HG02610 (cell line): Measurements from ENCODE around the gene ZNF358.

Experiments
- ATAC-seq: cut with Tn5 transposase; IDR thresholded peaks from one replicate; pipeline ENCODE4 v1.9.1; 2021; ENCODE audit warnings: mild to moderate bottlenecking, moderate library complexity; ENCODE audit not compliant: unreplicated experiment

The ZNF358 gene

DNA sequence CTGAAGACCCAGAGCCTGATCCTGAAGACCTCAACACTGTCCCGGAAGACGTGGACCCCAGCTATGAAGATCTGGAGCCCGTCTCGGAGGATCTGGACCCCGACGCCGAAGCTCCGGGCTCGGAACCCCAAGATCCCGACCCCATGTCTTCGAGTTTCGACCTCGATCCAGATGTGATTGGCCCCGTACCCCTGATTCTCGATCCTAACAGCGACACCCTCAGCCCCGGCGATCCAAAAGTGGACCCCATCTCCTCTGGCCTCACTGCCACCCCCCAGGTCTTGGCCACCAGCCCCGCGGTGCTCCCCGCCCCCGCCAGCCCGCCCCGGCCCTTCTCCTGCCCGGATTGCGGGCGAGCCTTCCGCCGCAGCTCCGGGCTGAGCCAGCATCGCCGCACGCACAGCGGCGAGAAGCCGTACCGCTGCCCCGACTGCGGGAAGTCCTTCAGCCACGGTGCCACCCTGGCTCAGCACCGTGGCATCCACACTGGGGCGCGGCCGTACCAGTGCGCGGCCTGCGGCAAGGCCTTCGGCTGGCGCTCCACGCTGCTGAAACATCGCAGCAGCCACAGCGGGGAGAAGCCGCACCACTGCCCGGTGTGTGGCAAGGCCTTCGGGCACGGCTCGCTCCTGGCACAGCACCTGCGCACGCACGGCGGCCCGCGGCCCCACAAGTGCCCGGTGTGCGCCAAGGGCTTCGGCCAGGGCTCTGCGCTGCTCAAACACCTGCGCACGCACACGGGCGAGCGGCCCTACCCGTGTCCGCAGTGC lies 3.6 kb downstream of the ZNF358 start:
- ATAC-seq, result no peak

DNA sequence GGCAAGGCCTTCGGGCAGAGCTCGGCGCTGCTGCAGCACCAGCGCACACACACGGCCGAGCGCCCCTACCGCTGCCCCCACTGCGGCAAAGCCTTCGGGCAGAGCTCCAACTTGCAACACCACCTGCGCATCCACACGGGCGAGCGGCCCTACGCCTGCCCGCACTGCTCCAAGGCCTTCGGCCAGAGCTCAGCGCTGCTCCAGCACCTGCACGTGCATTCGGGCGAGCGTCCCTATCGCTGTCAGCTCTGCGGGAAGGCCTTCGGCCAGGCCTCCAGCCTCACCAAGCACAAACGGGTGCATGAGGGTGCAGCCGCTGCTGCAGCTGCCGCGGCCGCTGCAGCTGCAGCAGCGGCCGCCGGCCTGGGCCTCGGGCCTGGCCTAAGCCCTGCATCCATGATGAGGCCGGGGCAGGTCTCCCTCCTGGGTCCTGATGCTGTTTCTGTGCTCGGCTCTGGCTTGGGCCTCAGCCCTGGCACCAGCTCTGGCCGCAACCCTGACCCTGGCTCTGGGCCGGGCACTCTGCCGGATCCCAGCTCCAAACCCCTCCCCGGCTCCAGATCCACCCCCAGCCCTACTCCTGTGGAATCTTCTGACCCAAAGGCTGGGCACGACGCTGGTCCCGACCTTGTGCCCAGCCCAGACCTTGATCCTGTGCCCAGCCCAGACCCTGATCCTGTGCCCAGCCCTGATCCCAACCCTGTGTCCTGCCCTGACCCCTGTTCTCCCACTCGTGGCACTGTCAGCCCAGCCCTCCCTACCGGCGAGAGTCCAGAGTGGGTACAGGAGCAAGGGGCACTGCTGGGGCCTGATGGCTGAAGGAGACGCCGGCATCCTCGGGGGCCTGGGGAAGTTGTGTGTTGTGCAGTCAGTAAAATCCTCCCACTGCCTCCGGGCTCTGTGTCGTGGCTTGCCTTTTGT lies 4.5 kb downstream of the ZNF358 start:
- no peak for ATAC-seq

DNA sequence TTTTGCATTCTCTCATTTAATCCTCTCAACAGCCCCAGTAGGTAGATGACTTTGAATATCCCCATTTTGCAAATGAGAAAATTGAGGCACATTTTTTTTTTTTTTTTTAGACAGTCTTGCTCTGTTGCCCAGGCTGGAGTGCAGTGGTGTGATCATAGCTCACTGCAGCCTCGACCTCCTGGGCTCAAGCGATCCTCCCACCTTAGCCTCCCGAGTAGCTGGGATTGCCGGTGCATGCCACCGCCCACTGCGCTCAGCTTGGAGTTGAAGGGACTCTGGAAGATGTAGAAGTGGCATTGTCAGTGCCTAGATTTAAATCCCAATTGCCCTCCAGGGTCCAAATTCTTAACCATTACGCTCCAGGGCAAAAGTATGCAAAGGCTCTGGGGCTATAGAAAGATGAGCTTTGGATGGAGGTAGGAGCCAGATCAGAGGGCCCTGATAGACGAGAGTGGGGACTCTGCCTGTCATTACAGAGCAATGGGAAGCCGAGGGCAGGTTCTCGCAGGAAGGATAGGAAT lies 5.7 kb downstream of the ZNF358 start:
- ATAC-seq, result no peak

DNA sequence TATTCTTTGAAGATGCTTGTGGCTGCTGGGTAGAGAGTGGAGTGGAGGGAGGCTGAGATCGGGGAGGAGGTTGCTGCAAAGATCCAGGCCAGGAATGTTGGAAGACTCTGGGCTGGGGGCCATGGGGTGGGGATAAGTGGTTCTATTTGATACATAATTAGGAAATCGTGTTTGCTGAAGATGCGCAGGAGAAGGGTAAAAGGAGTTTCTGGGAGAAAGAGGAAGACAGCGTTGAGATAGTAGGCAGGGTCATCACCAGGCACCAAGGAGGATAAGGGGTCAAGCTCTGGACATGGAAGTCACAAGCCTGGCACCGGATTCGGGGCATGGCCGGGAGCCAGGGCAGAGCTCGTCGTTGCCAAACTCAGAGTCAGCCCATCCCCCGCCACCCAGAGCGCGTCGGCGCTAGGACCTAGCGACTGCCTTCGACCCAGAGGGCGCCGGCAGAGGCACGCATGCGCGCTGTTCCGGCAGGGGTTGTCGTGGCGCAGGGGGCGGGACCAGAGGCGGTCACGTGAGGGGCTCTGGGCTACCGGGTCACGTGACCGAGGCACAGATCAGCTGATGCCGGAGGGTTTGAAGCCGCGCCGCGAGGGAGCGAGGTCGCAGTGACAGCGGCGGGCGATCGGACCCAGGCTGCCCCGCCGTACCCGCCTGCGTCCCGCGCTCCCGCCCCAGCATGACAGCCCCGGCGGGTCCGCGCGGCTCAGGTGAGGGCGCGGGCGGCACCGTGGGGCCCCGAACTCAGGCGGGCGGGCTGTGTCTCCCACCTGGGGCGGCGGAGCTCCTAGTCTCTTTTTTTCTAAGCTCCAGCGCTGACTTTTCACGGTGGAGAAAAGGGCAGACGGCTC lies 6.4 kb downstream of the ZNF358 start, which contains the start of gene MCOLN1:
Gene MCOLN1, plus strand, starts transcription at position 553 of the 851 bp plus-strand sequence. Its CDS starts 127 bp downstream, at position 680.
- ATAC-seq, result peak; percentile 71

DNA sequence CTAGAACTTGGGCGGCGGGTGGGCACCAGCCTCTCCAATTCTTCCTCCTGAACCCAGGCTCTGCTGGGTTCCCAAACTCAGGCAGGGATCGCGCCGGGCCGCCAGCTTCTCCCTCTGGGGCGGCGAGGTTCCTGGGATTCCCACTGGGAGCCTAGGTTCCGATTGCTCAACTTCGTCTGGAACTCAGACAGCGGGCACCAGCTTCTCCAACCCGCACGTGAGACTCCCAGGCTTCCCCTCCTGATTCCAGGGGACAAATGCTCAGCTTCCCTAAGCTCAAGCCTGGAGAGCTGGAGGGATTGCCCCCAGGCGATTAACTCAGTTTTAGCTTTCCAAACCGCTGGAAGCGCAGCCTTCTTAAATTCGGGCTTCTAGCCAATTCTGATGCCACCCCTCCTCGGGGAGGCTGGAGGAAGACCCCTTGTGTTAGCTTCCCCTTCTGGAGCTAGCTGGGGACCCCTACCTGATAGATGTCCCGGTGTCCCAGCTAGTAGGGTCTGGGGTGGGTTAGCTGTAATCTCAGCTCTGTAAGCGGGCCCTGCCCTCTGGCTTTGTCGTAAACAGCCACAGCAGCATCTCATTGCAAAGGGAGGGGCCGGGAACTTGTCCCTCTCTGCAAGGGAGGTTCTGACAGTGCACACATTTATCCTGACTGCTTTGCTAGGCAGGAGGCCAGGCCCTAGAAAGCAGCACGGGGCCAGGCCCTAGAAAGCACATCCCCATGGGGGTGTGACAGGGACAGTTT lies 7.2 kb downstream of the ZNF358 start:
- no peak for ATAC-seq

DNA sequence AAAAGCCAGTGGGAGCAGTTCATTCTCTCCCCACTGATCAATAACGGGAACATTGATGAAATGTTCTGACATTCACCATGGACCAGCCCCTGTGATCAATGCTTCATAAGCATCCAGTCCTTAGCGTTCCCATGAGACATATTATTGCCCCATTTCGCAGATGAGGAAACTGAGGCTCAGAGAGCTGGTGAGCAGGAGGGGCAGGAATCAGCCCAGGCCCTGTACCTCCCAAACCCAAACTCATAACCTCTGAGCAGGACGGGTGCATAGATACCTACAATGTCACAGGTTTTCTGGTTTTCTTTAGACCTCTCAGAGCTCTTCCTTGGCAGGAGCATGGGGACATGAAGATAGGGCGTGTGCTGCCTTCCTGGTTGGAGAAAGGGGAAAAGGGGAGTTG lies 8.6 kb downstream of the ZNF358 start:
- ATAC-seq, result no peak

DNA sequence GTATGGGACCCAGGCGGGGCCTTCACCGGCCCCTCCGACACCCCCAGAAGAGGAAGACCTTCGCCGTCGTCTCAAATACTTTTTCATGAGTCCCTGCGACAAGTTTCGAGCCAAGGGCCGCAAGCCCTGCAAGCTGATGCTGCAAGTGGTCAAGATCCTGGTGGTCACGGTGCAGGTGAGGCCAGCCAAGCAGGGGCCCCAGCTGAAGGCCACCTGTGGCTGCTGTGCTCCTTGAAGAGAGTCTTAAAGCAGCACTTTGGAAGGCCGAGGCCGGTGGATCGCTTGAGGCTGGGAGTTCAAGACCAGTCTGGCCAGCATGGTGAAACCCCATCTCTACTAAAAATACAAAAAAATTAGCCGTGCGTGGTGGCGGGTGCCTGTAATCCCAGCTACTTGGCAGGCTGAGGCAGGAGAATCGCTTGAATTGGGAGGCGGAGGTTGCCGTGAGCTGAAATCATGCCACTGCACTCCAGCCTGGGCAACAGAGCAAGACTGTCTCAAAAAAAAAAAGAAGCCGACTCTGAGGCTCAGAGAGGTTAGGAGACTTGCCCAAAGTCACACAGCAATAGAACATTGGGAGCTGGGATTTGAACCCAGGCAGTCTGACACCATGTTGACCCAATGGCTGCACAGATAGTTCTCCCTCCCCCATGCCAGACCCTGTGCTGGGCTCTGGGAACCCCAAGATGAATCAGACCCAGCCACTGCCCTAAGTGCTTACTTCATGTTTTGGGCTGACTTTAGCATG lies 9.3 kb downstream of the ZNF358 start:
- no peak for ATAC-seq

DNA sequence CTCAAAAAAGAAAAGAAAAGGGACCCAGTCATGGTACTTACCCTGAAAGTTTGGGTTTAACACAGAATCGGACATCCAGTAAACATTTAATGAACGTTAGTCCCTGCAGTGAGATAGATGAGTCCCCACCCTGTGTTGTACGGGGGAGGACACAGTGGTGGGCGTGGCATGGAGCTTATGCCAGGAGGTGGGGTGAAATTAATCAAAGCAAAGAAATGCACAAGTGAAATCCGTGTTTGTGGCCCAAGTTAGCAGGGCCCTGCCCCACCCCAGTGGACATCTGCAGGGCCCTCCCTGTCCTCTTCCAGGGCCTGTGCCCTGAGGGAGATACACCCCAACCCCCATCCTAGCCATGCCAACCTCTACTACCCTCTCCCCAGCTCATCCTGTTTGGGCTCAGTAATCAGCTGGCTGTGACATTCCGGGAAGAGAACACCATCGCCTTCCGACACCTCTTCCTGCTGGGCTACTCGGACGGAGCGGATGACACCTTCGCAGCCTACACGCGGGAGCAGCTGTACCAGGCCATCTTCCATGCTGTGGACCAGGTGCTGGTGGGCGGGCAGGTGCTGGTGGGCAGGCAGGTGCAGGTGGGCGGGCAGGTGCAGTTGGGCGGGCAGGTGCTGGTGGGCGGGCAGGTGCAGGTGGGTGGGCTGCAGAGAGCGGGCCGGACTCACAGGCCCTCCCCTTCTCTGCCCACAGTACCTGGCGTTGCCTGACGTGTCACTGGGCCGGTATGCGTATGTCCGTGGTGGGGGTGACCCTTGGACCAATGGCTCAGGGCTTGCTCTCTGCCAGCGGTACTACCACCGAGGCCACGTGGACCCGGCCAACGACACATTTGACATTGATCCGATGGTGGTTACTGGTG lies 10.4 kb downstream of the ZNF358 start:
- ATAC-seq, result no peak

DNA sequence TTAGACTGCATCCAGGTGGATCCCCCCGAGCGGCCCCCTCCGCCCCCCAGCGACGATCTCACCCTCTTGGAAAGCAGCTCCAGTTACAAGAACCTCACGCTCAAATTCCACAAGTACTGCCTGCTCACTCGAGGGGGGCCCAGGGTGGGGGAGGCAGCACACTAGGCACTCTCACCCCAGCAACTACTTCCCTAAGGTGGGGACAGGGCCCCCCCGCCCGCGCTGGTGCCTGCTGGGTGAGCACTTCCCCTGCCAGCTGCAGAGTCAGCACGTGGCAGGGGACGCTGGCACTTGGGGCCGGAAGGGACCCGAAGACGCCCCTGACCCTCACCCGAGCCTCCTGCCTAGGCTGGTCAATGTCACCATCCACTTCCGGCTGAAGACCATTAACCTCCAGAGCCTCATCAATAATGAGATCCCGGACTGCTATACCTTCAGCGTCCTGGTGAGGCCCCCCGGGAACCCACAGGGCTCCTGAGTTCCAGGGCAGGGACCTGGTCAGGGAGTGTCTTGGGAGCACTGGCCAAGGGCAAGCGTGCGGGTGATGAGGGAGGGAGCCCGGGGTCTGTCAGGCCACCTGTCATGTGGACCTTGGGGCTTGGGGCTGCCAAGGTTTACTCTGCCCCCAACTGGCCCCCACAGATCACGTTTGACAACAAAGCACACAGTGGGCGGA lies 11.8 kb downstream of the ZNF358 start:
- no peak for ATAC-seq

DNA sequence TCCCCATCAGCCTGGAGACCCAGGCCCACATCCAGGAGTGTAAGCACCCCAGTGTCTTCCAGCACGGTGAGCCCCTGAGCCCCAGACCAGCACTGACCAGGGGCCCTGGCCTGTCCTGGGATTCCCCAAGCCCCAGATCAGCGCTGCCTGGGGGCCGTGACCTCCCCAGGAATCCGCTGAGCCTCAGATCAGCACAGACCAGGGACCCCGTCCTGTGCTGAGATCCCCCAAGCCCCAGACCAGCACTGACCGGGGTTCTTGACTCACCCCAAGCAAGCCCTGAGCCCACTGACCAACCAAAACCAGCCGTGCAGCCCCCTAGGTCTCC lies 12.3 kb downstream of the ZNF358 start:
- ATAC-seq, result no peak

DNA sequence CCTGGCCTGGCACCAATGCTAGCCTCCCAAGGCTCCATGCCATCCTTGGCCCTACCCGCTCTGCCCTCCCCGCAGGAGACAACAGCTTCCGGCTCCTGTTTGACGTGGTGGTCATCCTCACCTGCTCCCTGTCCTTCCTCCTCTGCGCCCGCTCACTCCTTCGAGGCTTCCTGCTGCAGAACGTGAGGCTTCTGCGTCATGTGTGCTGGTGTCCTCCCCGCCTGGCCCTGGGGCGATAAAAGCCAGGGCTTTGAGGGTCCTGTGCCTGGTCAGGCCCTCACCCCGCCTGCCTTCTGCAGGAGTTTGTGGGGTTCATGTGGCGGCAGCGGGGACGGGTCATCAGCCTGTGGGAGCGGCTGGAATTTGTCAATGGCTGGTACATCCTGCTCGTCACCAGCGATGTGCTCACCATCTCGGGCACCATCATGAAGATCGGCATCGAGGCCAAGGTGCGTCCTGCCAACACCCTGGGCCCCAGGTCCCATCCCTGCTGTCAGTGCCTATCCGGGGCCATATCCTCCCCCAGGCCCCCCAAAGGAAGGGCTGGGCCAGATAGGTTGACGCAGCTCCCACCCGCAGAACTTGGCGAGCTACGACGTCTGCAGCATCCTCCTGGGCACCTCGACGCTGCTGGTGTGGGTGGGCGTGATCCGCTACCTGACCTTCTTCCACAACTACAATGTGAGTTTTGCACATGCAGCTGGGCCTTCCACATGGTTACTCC lies 12.8 kb downstream of the ZNF358 start:
- no peak for ATAC-seq

DNA sequence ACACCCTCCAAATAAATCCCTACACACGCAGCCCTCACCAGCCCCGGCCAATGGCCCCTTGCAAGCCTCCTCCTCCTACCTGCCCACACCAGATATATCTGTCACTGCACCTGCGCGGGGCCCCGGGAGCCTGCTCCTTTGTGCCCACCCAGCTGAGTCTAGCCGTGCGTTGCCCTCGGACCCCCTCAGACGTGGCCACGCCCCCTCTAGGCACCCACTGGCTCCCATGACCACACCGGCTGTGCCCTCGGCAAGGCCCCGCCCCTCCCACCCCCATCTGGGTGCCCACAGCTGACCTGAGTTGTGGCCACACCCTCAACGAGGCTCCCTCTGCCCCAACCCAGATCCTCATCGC lies 13.3 kb downstream of the ZNF358 start:
- ATAC-seq, result no peak

DNA sequence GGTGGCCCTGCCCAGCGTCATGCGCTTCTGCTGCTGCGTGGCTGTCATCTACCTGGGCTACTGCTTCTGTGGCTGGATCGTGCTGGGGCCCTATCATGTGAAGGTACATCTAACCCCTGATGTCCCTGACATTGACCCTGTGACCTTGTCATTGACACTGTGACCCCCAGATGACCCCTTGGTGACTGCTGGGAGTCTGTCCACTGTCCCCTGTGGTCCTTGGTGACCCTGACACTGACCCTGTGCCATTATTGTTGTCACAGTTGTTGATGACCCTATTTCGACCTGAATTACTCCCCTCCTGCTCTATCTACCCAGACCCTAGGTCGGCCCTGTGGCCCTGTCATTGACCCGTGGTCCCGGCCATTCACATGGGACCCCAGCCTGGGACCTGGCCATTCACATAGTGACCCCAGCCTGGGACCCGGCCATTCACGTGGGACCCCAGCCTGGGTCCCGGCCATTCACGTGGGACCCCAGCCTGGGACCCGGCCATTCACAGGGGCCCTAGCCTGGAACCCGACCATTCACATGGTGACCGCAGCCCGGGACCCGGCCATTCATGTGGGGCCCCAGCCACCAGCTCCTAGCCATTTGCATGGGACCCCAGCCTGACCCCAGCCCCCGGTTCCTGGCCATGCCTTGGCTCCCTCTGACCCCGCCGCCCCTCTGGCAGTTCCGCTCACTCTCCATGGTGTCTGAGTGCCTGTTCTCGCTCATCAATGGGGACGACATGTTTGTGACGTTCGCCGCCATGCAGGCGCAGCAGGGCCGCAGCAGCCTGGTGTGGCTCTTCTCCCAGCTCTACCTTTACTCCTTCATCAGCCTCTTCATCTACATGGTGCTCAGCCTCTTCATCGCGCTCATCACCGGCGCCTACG lies 13.9 kb downstream of the ZNF358 start:
- no peak for ATAC-seq

DNA sequence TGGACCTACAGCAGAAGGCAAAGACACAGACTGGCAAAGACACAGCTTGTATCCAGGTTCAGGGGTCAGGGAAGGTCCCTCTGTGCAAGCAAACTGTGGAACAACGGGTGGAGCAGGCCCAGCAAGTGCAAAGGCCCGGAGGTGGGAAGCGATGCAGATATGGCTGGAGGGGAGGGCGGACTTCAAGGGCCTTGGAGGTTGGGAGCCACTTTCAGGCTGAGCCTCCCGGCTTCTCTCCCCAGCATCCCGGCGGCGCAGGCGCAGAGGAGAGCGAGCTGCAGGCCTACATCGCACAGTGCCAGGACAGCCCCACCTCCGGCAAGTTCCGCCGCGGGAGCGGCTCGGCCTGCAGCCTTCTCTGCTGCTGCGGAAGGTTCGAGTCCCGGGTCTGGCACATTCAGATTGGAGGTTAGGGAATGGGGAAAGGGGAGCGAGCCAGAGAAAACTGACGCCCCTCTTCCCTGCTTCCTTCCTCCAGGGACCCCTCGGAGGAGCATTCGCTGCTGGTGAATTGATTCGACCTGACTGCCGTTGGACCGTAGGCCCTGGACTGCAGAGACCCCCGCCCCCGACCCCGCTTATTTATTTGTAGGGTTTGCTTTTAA lies 17.5 kb downstream of the ZNF358 start:
- no peak for ATAC-seq

DNA sequence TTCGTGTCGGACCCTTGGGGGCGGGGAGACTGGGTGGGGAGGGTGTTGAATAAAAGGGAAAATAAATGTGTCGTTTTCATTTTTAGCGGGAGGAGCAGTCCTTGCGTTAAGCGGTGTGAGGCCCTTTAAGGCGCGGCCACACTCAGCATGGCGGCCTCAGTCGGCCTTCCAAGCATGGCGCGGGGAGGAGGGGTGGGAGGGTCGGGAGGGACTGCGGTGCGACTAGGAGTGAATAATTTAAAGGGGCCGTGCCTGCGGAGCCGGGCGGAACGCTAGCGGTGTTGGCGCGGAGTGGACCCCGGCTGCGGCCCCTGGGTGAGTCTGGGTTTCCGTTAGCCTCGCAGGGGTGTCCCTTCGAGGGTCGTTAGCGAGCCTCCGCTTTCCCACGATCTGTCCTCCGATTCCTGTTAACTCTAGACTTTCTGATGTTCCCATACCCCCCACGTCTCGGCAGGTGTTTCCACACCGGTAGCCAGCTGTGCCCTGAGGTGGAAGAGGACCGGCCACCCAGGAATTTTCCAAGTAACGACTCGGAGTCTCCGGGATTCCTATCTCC lies 18.1 kb downstream of the ZNF358 start:
- ATAC-seq, result no peak

DNA sequence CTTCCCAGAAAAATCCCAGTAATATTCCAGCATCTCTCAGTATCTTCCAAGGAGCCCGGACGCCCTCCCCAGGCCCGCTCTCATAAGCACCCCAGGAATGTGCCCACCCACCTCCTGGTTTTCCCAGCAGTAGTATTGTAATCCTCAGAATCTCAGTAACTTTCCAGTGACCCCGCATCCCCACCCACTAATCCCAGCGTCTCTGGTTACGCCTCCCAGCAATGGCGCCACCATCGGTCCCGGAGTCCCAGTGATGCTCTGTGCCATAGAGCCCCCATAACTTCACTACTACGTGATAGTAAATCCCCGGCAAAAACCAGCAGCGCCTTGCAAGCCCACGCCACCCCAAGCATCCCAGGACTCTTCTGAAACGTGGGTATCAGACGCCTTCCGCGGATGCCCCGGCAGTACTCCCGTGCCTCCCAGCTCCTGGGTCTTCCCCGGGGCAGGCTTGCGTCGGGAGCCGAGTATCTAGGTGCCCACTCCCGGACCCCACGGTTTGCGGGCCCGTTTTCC lies 18.7 kb downstream of the ZNF358 start:
- ATAC-seq, result peak; percentile 4
